Liver (tissue), 9 donors: ENCODE results near the gene SPTBN1. TPM values are rescaled to one million over a fixed set of nuclear protein-coding genes. Genes with fewer than 3 reads are reported as not detected.

ENCODE experiments used
- DNase-seq: peaks from one replicate; pipeline ENCODE4 v3.0.0-alpha.2; 2017; ENCODE audit warnings: low spot score
- H3K27ac ChIP-seq, 2 donors: one replicate each; pipeline ENCODE4 v1.7.0; 2013; ENCODE audit warnings: inconsistent platforms in 2 of 2, low read length in 2 of 2, control low read depth in 1 of 2, low read depth in 1 of 2, mild to moderate bottlenecking in 1 of 2
- H3K27me3 ChIP-seq, 4 donors: one replicate each; pipeline versions ENCODE4 v1.6.1 to v1.7.0; 2013; ENCODE audit warnings: low read length in 3 of 4, inconsistent platforms in 1 of 4, mild to moderate bottlenecking in 1 of 4, moderate library complexity in 1 of 4; ENCODE audit not compliant: control insufficient read depth in 4 of 4, insufficient read depth in 4 of 4
- H3K36me3 ChIP-seq, 4 donors: one replicate each; pipeline versions ENCODE4 v1.6.1 to v1.7.0; 2013; ENCODE audit warnings: low read length in 3 of 4, mild to moderate bottlenecking in 3 of 4, low read depth in 1 of 4, moderate library complexity in 1 of 4; ENCODE audit not compliant: control insufficient read depth in 4 of 4, insufficient read depth in 3 of 4
- H3K4me1 ChIP-seq, 4 donors: one replicate each; pipeline versions ENCODE4 v1.6.1 to v1.7.0; 2013; ENCODE audit warnings: low read length in 3 of 4, mild to moderate bottlenecking in 3 of 4, moderate library complexity in 1 of 4; ENCODE audit not compliant: control insufficient read depth in 4 of 4, insufficient read depth in 4 of 4
- H3K4me3 ChIP-seq, 3 donors: one replicate each; pipeline versions ENCODE4 v1.6.1 to v1.7.0; 2013; ENCODE audit warnings: low read length in 3 of 3, control low read depth in 1 of 3, low read depth in 1 of 3, mild to moderate bottlenecking in 1 of 3
- H3K9ac ChIP-seq, 2 donors: one replicate each; pipeline ENCODE4 v1.7.0; 2013; ENCODE audit warnings: low read length in 2 of 2, mild to moderate bottlenecking in 2 of 2, moderate library complexity in 2 of 2, control low read depth in 1 of 2, low read depth in 1 of 2
- H3K9me3 ChIP-seq, 4 donors: one replicate each; pipeline versions ENCODE4 v1.6.1 to v1.7.0; 2013; ENCODE audit warnings: low read length in 3 of 4; ENCODE audit not compliant: control insufficient read depth in 4 of 4
- ATF3 ChIP-seq: IDR thresholded peaks from 2 replicates; pipeline ENCODE4 v1.6.1; 2016; ENCODE audit warnings: antibody characterized with exemption
- EGR1 ChIP-seq, 2 donors: IDR thresholded peaks; 2 replicates each; pipeline ENCODE4 v1.6.1; 2016 to 2018; ENCODE audit warnings: antibody characterized with exemption in 2 of 2, low read depth in 2 of 2
- FOXA2 ChIP-seq: IDR thresholded peaks from 2 replicates; pipeline ENCODE4 v1.6.1; 2016; ENCODE audit warnings: antibody characterized with exemption
- GABPA ChIP-seq, 2 donors: IDR thresholded peaks in 1 of 2; conservative IDR thresholded peaks in 1 of 2; 2 replicates each; pipeline ENCODE4 v1.6.1; 2016; ENCODE audit warnings: antibody characterized with exemption in 2 of 2, mild to moderate bottlenecking in 1 of 2, moderate library complexity in 1 of 2
- HNF4A ChIP-seq, 2 donors: conservative IDR thresholded peaks; 2 replicates each; pipeline ENCODE4 v1.6.1; 2016; ENCODE audit warnings: antibody characterized with exemption in 2 of 2, mild to moderate bottlenecking in 2 of 2
- HNF4G ChIP-seq: IDR thresholded peaks from 2 replicates; pipeline ENCODE4 v1.6.1; 2016; ENCODE audit warnings: antibody characterized with exemption
- JUND ChIP-seq, 2 donors: IDR thresholded peaks; 2 replicates each; pipeline ENCODE4 v1.6.1; 2016; ENCODE audit warnings: antibody characterized with exemption in 2 of 2
- MAX ChIP-seq: IDR thresholded peaks from 2 replicates; pipeline ENCODE4 v1.6.1; 2016; ENCODE audit warnings: antibody characterized with exemption
- RAD21 ChIP-seq, 2 donors: IDR thresholded peaks; 2 replicates each; pipeline ENCODE4 v1.6.1; 2016; ENCODE audit warnings: antibody characterized with exemption in 2 of 2, mild to moderate bottlenecking in 2 of 2
- REST ChIP-seq: IDR thresholded peaks from 2 replicates; pipeline ENCODE4 v1.6.1; 2016; ENCODE audit warnings: antibody characterized with exemption, mild to moderate bottlenecking
- RXRA ChIP-seq, 2 donors: IDR thresholded peaks; 2 replicates each; pipeline ENCODE4 v1.6.1; 2017 to 2018; ENCODE audit warnings: antibody characterized with exemption in 2 of 2, mild to moderate bottlenecking in 1 of 2
- SP1 ChIP-seq: IDR thresholded peaks from 2 replicates; pipeline ENCODE4 v1.6.1; 2018; ENCODE audit warnings: antibody characterized with exemption, mild to moderate bottlenecking
- TAF1 ChIP-seq: conservative IDR thresholded peaks from 2 replicates; pipeline ENCODE4 v1.6.1; 2016; ENCODE audit warnings: antibody characterized with exemption, mild to moderate bottlenecking
- YY1 ChIP-seq: IDR thresholded peaks from 2 replicates; pipeline ENCODE4 v1.6.1; 2016; ENCODE audit warnings: antibody characterized with exemption, mild to moderate bottlenecking
- WGBS: extraction: QIAGEN DNeasy Blood & Tissue Kit; methylation state at CpG from one replicate; pipeline ENCODE4 v1.1.7; 2013; 5-methylcytosine and 5-hydroxymethylcytosine counted together
- polyA plus RNA-seq, 2 donors: library from polyadenylated mRNA; stranded (reverse) in 1 of 2; unstranded in 1 of 2; fragments of 200-250 nt in 1 of 2; fragments of >200 nt in 1 of 2; fragmentation: Nextera tagmentation in 1 of 2; extraction: Ambion mirVana in 1 of 2; gene quantifications; one replicate each; pipeline versions ENCODE4 v1.2.1 to v1.2.3, GENCODE V29; 2013 to 2015
- total RNA-seq, 2 donors: library from RNA; depleted of rRNA; stranded (reverse); fragments of >200 nt; gene quantifications; one replicate each; pipeline ENCODE4 v1.2.3, GENCODE V29; 2014
- TF ChIP-seq, protein P1 (sequence below): IDR thresholded peaks from 2 replicates; pipeline ENCODE4 v1.6.1; 2016; ENCODE audit warnings: antibody characterized with exemption
- donor health status: healthy.
- donor health status: healthy.
- donor health status: healthy.
- donor health status: healthy.
- donor health status: healthy.

Gene SPTBN1
- total and polyA plus RNA-seq, 4 donors, result 44.8 to 191 (median 75.9) TPM

DNA sequence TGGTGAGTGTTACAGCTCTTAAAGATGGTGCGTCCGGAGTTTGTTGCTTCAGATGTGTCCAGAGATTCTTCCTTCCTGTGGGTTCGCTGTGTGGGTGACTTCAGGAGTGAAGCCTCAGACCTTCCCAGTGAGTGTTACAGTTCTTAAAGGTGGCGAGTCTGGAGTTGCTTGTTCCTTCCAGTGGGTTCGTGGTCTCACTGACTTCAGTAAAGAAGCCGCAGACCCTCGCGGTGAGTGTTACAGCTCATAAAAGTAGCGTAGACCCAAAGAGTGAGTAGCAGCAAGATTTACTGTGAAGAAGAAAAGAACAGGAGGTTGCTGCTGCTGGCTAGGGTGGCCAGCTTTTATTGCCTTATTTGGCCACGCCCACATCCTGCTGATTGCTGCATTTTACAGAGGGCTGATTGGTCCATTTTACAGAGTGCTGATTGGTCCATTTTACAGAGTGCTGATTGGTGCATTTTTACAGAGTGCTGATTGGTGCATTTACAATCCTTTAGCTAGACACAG lies 34.0 kb upstream of the SPTBN1 start:
- H3K9me3 ChIP-seq, result no peaks in the 10 kb centered on the region
- no peak for TF ChIP-seq HNF4A (conservative IDR thresholded peaks at IDR 0.05)
- no peak for DNase-seq
- 81% methylated on average over 10 of the region's 10 CpGs for WGBS
- H3K9ac ChIP-seq, result no peak overlapping the region
- H3K4me1 ChIP-seq, result peaks cover 0 to 1% (median 0%) of the 10 kb centered on the region in 4 donors
- no peaks in the 10 kb centered on the region for H3K36me3 ChIP-seq
- H3K27me3 ChIP-seq, result no peaks in the 10 kb centered on the region
- H3K27ac ChIP-seq, result no peak overlapping the region
- no peak overlapping the region for H3K4me3 ChIP-seq

DNA sequence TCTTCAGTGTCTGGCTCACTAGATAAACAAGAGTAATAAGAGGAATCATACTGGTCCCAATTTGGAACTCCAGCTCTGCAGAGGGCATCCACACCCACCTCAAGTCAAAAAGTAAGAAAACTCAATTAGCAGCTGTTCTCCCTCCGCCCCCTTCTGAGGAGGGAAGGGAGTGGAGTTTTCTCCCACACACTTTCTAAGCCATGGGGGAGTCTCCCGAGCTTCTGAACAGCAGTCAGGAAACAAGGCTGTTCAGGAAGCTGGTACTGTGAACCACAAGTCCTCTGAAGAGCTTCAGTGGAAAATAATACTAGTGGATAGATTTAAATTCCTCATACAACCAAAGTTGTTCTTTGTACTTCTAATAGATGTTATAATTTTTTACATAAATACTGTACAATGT lies 32.9 kb upstream of the SPTBN1 start:
- no peak overlapping the region for H3K27ac ChIP-seq
- no peak for DNase-seq

DNA sequence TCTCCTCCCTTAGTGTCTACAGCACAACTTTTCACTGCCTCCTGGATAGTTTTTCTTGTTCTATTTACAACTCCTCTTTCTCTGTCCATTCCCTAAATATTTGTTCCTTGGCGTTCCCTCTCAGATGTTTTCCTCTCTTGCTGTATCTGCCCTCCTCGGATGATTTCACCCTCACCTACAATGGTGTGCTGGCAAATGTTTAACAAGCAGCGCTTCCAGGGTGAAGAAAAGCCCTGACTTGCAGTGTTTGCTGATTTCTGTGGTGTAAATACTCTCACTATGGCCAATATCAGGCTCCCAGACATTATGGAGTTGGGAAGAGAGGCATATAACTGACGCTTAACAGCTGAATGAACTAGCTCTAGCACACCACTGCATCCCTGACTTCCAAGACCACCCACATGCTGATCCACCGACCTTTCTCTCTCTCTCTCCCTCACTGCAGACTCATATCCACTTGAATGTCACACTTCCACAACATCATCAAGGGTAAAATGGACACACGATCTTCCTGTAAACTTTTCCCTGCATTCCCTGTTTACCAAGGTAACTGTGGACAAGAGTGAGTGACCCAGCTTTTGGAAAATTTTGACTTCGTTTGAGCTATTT lies 31.5 kb upstream of the SPTBN1 start:
- Histone ChIP-seq H3K4me3 (no peak overlapping the region), H3K36me3 (no peaks in the 10 kb centered on the region), H3K27ac (no peak overlapping the region), H3K27me3 (no peaks in the 10 kb centered on the region), H3K9ac (no peak overlapping the region), H3K9me3 (no peaks in the 10 kb centered on the region), H3K4me1 (peaks cover 0 to 1% (median 0%) of the 10 kb centered on the region in 4 donors)
- WGBS, result 62% methylated on average over 7 of the region's 7 CpGs
- DNase-seq, result no peak
- no peak for TF ChIP-seq HNF4G
- TF ChIP-seq HNF4A (conservative IDR thresholded peaks at IDR 0.05), result no peak
- no peak for TF ChIP-seq GABPA (IDR thresholded peaks at IDR 0.05 in 1 of 2, conservative IDR thresholded peaks at IDR 0.05 in 1 of 2)
- TF ChIP-seq MAX, result no peak
- no peak for TF ChIP-seq TAF1
- no peak for TF ChIP-seq FOXA2
- no peak for TF ChIP-seq RXRA (IDR thresholded peaks at IDR 0.05)
- TF ChIP-seq RAD21 (IDR thresholded peaks at IDR 0.05), result no peak
- no peak for TF ChIP-seq REST
- TF ChIP-seq YY1, result no peak
- no peak for TF ChIP-seq SP1
- TF ChIP-seq, protein P1, sequence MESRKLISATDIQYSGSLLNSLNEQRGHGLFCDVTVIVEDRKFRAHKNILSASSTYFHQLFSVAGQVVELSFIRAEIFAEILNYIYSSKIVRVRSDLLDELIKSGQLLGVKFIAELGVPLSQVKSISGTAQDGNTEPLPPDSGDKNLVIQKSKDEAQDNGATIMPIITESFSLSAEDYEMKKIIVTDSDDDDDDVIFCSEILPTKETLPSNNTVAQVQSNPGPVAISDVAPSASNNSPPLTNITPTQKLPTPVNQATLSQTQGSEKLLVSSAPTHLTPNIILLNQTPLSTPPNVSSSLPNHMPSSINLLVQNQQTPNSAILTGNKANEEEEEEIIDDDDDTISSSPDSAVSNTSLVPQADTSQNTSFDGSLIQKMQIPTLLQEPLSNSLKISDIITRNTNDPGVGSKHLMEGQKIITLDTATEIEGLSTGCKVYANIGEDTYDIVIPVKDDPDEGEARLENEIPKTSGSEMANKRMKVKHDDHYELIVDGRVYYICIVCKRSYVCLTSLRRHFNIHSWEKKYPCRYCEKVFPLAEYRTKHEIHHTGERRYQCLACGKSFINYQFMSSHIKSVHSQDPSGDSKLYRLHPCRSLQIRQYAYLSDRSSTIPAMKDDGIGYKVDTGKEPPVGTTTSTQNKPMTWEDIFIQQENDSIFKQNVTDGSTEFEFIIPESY, result no peak
- TF ChIP-seq EGR1 (IDR thresholded peaks at IDR 0.05; ENCODE audit: low read depth in 2 of 2), result no peak
- TF ChIP-seq JUND (IDR thresholded peaks at IDR 0.05), result no peak

More for the DNA sequence above, 32.9 kb upstream of the SPTBN1 start:
- Histone ChIP-seq H3K9me3 (no peaks in the 10 kb centered on the region), H3K4me3 (no peak overlapping the region), H3K36me3 (no peaks in the 10 kb centered on the region), H3K27me3 (no peaks in the 10 kb centered on the region), H3K9ac (no peak overlapping the region), H3K4me1 (peaks cover 0 to 1% (median 0%) of the 10 kb centered on the region in 4 donors)
- TF ChIP-seq, protein P1, result no peak
- TF ChIP-seq ATF3 (no peak), EGR1 (IDR thresholded peaks at IDR 0.05; ENCODE audit: low read depth in 2 of 2) (no peak), TAF1 (no peak), YY1 (no peak), JUND (IDR thresholded peaks at IDR 0.05) (no peak), FOXA2 (no peak)
- WGBS, result 66% methylated on average over 2 of the region's 2 CpGs
